DND-41 (cell line): ENCODE measurements around the gene CFAP20.
"Not testable (repeated sequence)": the region's sequence is repeated elsewhere in the genome, so short reads cannot be mapped to it uniquely, and the experiment has no call there.

ENCODE experiments used
- ATAC-seq: fragments of 200-7000 bp; cut with Tn5 transposase; 3 replicates; pipeline ENCODE4 v1.9.1; 2021; ENCODE audit warnings: low read depth; ENCODE audit not compliant: insufficient read depth
- DNase-seq: peaks from one replicate; pipeline ENCODE4 v3.0.0-alpha.2; 2020
- H2AFZ ChIP-seq: 2 replicates; pipeline ENCODE4 v1.6.0; 2012; ENCODE audit warnings: low read depth, low read length
- H3K27ac ChIP-seq: 2 replicates; pipeline ENCODE4 v1.5.1; 2012; ENCODE audit warnings: low read length, inconsistent platforms
- H3K27me3 ChIP-seq: fragments of 200-600 bp; sonication (generic); 2 replicates; pipeline ENCODE4 v1.6.0; 2012; ENCODE audit warnings: low read length, mild to moderate bottlenecking, inconsistent platforms; ENCODE audit not compliant: insufficient read depth, poor library complexity
- H3K36me3 ChIP-seq: 2 replicates; pipeline ENCODE4 v1.5.1; 2012; ENCODE audit warnings: low read length, inconsistent platforms; ENCODE audit not compliant: insufficient read depth
- H3K4me1 ChIP-seq: 2 replicates; pipeline ENCODE4 v1.5.1; 2012; ENCODE audit warnings: mild to moderate bottlenecking, low read length; ENCODE audit not compliant: insufficient read depth
- H3K4me2 ChIP-seq: 2 replicates; pipeline ENCODE4 v1.6.0; 2012; ENCODE audit warnings: mild to moderate bottlenecking, moderate library complexity, low read length, inconsistent platforms; ENCODE audit not compliant: insufficient read depth
- H3K4me3 ChIP-seq, 2 experiments: fragments of 200-600 bp in 1 of 2; shearing (Covaris generic) in 1 of 2; 2 replicates each; pipeline ENCODE4 v1.5.1; 2012 to 2016; ENCODE audit warnings: inconsistent platforms in 2 of 2, low read length in 2 of 2, mild to moderate bottlenecking in 2 of 2, low read depth in 1 of 2, moderate library complexity in 1 of 2
- H3K79me2 ChIP-seq: 2 replicates; pipeline ENCODE4 v1.6.0; 2012; ENCODE audit warnings: low read length, inconsistent platforms; ENCODE audit not compliant: insufficient read depth
- H3K9ac ChIP-seq: 2 replicates; pipeline ENCODE4 v1.6.0; 2012; ENCODE audit warnings: low read depth, mild to moderate bottlenecking, inconsistent platforms, low read length, moderate library complexity
- H3K9me3 ChIP-seq: 2 replicates; pipeline ENCODE4 v1.5.1; 2012; ENCODE audit warnings: low read length, moderate library complexity, mild to moderate bottlenecking, inconsistent platforms; ENCODE audit not compliant: insufficient read depth, severe bottlenecking
- H4K20me1 ChIP-seq: 2 replicates; pipeline ENCODE4 v1.6.0; 2012; ENCODE audit warnings: low read length; ENCODE audit not compliant: insufficient read depth
- EZH2 ChIP-seq: IDR thresholded peaks from 3 replicates; pipeline ENCODE4 v1.6.1; 2012; ENCODE audit warnings: borderline replicate concordance, low read depth, mild to moderate bottlenecking, moderate library complexity, low read length, inconsistent platforms; ENCODE audit not compliant: severe bottlenecking
- TF ChIP-seq, protein P1 (sequence below): IDR thresholded peaks from 2 replicates; pipeline ENCODE4 v1.5.1; 2012; ENCODE audit warnings: borderline replicate concordance, low read length, moderate library complexity, mild to moderate bottlenecking; ENCODE audit not compliant: poor library complexity, severe bottlenecking; ENCODE audit errors: extremely low read depth

Gene CFAP20

DNA sequence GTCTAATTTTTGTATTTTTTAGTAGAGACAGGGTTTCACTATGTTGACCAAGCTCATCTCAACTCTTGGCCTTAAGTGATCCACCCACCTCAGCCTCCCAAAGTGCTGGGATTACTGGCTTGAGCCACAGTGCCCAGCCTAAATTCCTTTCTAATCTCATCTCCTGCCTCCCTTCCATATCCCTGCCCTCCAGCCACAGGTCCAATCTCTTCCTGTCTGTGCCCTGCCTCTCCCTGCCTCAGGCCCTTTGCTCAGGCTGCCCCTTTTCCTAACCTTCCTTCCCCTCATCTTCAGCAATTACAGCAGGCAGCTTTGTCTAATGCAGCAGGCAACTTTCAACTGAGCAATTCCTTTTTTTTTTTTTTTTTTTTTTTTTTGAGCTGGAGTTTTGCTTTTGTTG lies 46.8 kb downstream of the CFAP20 start:
- Histone ChIP-seq H3K4me1 (no peaks in the 10 kb centered on the region), H4K20me1 (no peaks in the 10 kb centered on the region), H3K27me3 (no peaks in the 10 kb centered on the region), H3K79me2 (no peaks in the 10 kb centered on the region), H3K9me3 (no peaks in the 10 kb centered on the region), H3K27ac (no peak overlapping the region), H3K4me2 (no peak overlapping the region), H3K4me3 (no peak overlapping the region), H2AFZ (no peak overlapping the region), H3K9ac (no peak overlapping the region), H3K36me3 (no peaks in the 10 kb centered on the region)
- DNase-seq (no peak), ATAC-seq (no peak)
- TF ChIP-seq, protein P1, sequence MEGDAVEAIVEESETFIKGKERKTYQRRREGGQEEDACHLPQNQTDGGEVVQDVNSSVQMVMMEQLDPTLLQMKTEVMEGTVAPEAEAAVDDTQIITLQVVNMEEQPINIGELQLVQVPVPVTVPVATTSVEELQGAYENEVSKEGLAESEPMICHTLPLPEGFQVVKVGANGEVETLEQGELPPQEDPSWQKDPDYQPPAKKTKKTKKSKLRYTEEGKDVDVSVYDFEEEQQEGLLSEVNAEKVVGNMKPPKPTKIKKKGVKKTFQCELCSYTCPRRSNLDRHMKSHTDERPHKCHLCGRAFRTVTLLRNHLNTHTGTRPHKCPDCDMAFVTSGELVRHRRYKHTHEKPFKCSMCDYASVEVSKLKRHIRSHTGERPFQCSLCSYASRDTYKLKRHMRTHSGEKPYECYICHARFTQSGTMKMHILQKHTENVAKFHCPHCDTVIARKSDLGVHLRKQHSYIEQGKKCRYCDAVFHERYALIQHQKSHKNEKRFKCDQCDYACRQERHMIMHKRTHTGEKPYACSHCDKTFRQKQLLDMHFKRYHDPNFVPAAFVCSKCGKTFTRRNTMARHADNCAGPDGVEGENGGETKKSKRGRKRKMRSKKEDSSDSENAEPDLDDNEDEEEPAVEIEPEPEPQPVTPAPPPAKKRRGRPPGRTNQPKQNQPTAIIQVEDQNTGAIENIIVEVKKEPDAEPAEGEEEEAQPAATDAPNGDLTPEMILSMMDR = no peak
- TF ChIP-seq EZH2 = no peak

GRCh38 chr16:58080657-58081056 lies 48.5 kb downstream of the CFAP20 start:
- DNase-seq, H3K4me3 ChIP-seq, H3K9me3 ChIP-seq, ATAC-seq, H3K4me1 ChIP-seq, H3K9ac ChIP-seq, H3K27ac ChIP-seq, H3K79me2 ChIP-seq, H3K36me3 ChIP-seq, H2AFZ ChIP-seq, H4K20me1 ChIP-seq, H3K27me3 ChIP-seq, H3K4me2 ChIP-seq: not testable (repeated sequence)

DNA sequence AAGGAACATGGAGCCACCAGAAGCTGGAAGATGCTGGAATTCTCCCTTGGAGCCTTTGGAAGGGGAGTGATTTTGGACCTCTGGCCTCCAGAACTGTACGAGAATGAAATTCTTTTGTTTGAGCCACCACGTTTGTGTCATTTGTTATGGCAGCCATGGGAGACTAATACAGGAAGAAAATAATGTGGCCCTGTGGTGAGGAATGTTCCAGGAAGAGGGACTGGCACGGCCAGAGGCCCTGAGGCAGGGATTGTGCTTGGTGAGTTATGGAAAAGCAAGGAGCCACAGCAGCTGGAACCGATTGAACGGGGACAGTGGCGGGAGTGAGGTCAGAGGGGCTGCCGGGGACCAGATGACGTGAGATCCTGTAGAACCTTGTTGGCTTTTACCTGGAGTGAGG lies 51.4 kb downstream of the CFAP20 start:
- H3K4me1 ChIP-seq = no peaks in the 10 kb centered on the region
- H3K4me3 ChIP-seq = no peak overlapping the region
- ATAC-seq (no peak), DNase-seq (no peak)
- H2AFZ ChIP-seq = no peak overlapping the region
- no peak overlapping the region for H3K9ac ChIP-seq
- no peak for TF ChIP-seq EZH2
- TF ChIP-seq, protein P1 = no peak
- H3K36me3 ChIP-seq = no peaks in the 10 kb centered on the region
- no peaks in the 10 kb centered on the region for H3K27me3 ChIP-seq
- H3K4me2 ChIP-seq = no peak overlapping the region
- H4K20me1 ChIP-seq = no peaks in the 10 kb centered on the region
- no peaks in the 10 kb centered on the region for H3K79me2 ChIP-seq
- peaks cover 4% of the 10 kb centered on the region for H3K9me3 ChIP-seq
- no peak overlapping the region for H3K27ac ChIP-seq

DNA sequence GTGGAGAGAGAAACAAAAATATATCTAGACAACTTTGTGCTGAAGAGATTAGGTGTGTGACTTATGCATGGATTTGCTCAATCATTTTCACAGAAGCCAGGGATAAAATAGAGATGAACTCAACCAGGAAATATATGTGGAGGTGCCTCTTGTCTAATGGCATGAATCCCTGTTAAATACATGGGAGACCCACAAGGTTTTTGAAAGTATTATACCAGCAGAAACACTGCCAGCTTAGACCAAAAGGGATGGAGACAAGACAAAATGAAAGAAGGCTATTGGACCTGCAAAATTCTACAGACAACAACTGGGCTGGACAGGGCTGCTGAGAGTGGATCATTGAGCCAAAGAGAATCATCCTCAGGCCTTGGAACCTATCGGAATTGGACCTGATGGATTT lies 52.7 kb downstream of the CFAP20 start:
- H3K4me3 ChIP-seq = no peak overlapping the region
- H3K4me2 ChIP-seq = no peak overlapping the region
- H2AFZ ChIP-seq = no peak overlapping the region
- H3K27ac ChIP-seq = no peak overlapping the region
- no peak for TF ChIP-seq EZH2
- TF ChIP-seq, protein P1 = no peak
- H4K20me1 ChIP-seq = no peaks in the 10 kb centered on the region
- H3K79me2 ChIP-seq = no peaks in the 10 kb centered on the region
- peaks cover 4% of the 10 kb centered on the region for H3K9me3 ChIP-seq
- no peaks in the 10 kb centered on the region for H3K36me3 ChIP-seq
- H3K9ac ChIP-seq = no peak overlapping the region
- H3K27me3 ChIP-seq = no peaks in the 10 kb centered on the region
- no peak for ATAC-seq
- H3K4me1 ChIP-seq = no peaks in the 10 kb centered on the region
- no peak for DNase-seq
